Measurements from ENCODE around the gene SETD6. TPM values are rescaled to one million over a fixed set of nuclear protein-coding genes. Genes with fewer than 3 reads are reported as not detected.

SETD6 gene
- total and polyA plus RNA-seq, 2 experiments from 2014 or later = 39.7 to 54.0 TPM

GRCh38 chr16:58474296-58474695 lies 41.0 kb upstream of the SETD6 start (continued):
- no peak for TF ChIP-seq CTCF (conservative IDR thresholded peaks at IDR 0.05; ENCODE audit: low read depth in 2 of 2)
- TF ChIP-seq POLR2AphosphoS5 (IDR thresholded peaks at IDR 0.05; ENCODE audit: low read depth) = no peak
- TF ChIP-seq ZNF331 (CRISPR knock-in tag; IDR thresholded peaks at IDR 0.05; ENCODE audit: low read depth) = no peak

GRCh38 chr16:58475091-58475619 lies 40.2 kb upstream of the SETD6 start:
- Histone ChIP-seq H3K4me1 (ENCODE audit: insufficient read depth) (peaks cover 14% of the 10 kb centered on the region), H3K4me3 (no peak overlapping the region), H4K20me1 (replicated peaks; ENCODE audit: insufficient read depth) (no peaks in the 10 kb centered on the region), H3K27me3 (ENCODE audit: insufficient read depth) (no peaks in the 10 kb centered on the region), H3K36me3 (ENCODE audit: insufficient read depth) (no peaks in the 10 kb centered on the region), H3F3A (replicated peaks; ENCODE audit: low read depth) (no peaks in the 10 kb centered on the region), H3K27ac (ENCODE audit: low read depth) (no peak overlapping the region), H3K9me2 (ENCODE audit: insufficient read depth) (no peaks in the 10 kb centered on the region), H3K4me2 (no peak overlapping the region), H3K79me2 (replicated peaks; ENCODE audit: insufficient read depth) (no peaks in the 10 kb centered on the region), H2AFZ (no peak overlapping the region)
- TF ChIP-seq REST (IDR thresholded peaks at IDR 0.05; ENCODE audit: unreplicated experiment) (no peak), ZNF331 (CRISPR knock-in tag; IDR thresholded peaks at IDR 0.05; ENCODE audit: low read depth) (no peak), EZH2 (IDR thresholded peaks at IDR 0.05; ENCODE audit: low read depth, unreplicated experiment) (no peak), ZNF462 (CRISPR knock-in tag; IDR thresholded peaks at IDR 0.05) (no peak), CTCF (conservative IDR thresholded peaks at IDR 0.05; ENCODE audit: low read depth in 2 of 2) (no peak), EZH2phosphoT487 (IDR thresholded peaks at IDR 0.05; ENCODE audit: unreplicated experiment) (no peak)
- Mint-ChIP-seq H3K4me3 (no peak overlapping the region), H3K4me1 (peaks cover 17% of the 10 kb centered on the region), H3K36me3 (ENCODE audit: low read depth) (no peaks in the 10 kb centered on the region), H3K9me3 (no peaks in the 10 kb centered on the region), H3K27me3 (ENCODE audit: insufficient read depth, low read depth, poor library complexity) (peaks cover 14% of the 10 kb centered on the region), H3K27ac (no peak overlapping the region)
- ATAC-seq = no peak
- no peak for DNase-seq (ENCODE audit: low spot score)

Measured in GM23338 (cell line).